Breast epithelium (tissue), 4 donors: ENCODE measurements around the gene RAB3GAP1. TPM values are rescaled to one million over a fixed set of nuclear protein-coding genes. Genes with fewer than 3 reads are reported as not detected.
"Not testable (repeated sequence)": the region's sequence is repeated elsewhere in the genome, so short reads cannot be mapped to it uniquely, and the experiment has no call there.

Experiments used
- DNase-seq, 2 donors: peaks; one replicate each; pipeline ENCODE4 v3.0.0-alpha.2; 2019; ENCODE audit warnings: low spot score in 2 of 2
- H3K27ac ChIP-seq, 2 donors: fragments of 200-600 bp; sonication (generic) in 1 of 2; one replicate each; pipeline ENCODE4 v1.5.1; 2016 to 2019; ENCODE audit warnings: mild to moderate bottlenecking in 1 of 2
- H3K27me3 ChIP-seq, 2 donors: fragments of 200-600 bp; sonication (generic) in 1 of 2; one replicate each; pipeline versions ENCODE4 v1.5.1 to v1.6.0; 2017 to 2019; ENCODE audit warnings: control low read depth in 1 of 2, mild to moderate bottlenecking in 1 of 2
- H3K36me3 ChIP-seq: fragments of 200-600 bp; one replicate; pipeline ENCODE4 v1.5.1; 2019
- H3K4me1 ChIP-seq, 2 donors: fragments of 200-600 bp; sonication (generic); one replicate each; pipeline ENCODE4 v1.5.1; 2016 to 2019; ENCODE audit warnings: control low read depth in 1 of 2
- H3K4me3 ChIP-seq, 3 donors: fragments of 200-600 bp; sonication (generic); 1 replicate in 2 of 3; 2 replicates in 1 of 3; pipeline ENCODE4 v1.5.1; 2016 to 2019; ENCODE audit warnings: mild to moderate bottlenecking in 3 of 3, moderate library complexity in 2 of 3
- H3K9me3 ChIP-seq, 2 donors: fragments of 200-600 bp; sonication (generic) in 1 of 2; one replicate each; pipeline ENCODE4 v1.5.1; 2016 to 2019; ENCODE audit warnings: control low read depth in 1 of 2
- CTCF ChIP-seq, 3 donors: fragments of 450-650 bp; IDR thresholded peaks; one replicate each; pipeline ENCODE4 v1.5.1; 2016 to 2017; ENCODE audit warnings: antibody characterized with exemption in 3 of 3, mild to moderate bottlenecking in 3 of 3, moderate library complexity in 3 of 3
- POLR2A ChIP-seq: fragments of 450-650 bp; IDR thresholded peaks from one replicate; pipeline ENCODE4 v1.6.1; 2016; ENCODE audit warnings: antibody characterized with exemption, mild to moderate bottlenecking, moderate library complexity
- POLR2AphosphoS5 ChIP-seq, 3 donors: sonication (generic); formaldehyde crosslinking; IDR thresholded peaks; one replicate each; pipeline ENCODE4 v1.6.1; 2017; ENCODE audit warnings: antibody characterized with exemption in 3 of 3
- intact Hi-C: fragments of 100-400 bp; cut with DNase I; formaldehyde crosslinking; loops from one replicate; pipeline ENCODE4 v1.15.1; 2023; ENCODE audit warnings: low total_unique reads
- total RNA-seq, 3 donors: library from RNA; depleted of rRNA; stranded (reverse); fragments of >200 nt; gene quantifications; one replicate each; pipeline ENCODE4 v1.1.0, GENCODE V29; 2016

RAB3GAP1 gene
- total RNA-seq, 3 donors from 2014 or later: 53.9 to 70.5 (median 54.1) TPM

GRCh38 chr2:135029481-135030134 lies 22.5 kb upstream of the RAB3GAP1 start:
- intact Hi-C loops: no loop called here
- TF ChIP-seq CTCF (IDR thresholded peaks at IDR 0.05) (no peak), POLR2A (no peak), POLR2AphosphoS5 (IDR thresholded peaks at IDR 0.05) (no peak)
- H3K9me3 ChIP-seq: no peaks in the 10 kb centered on the region
- DNase-seq: no peak
- no peak overlapping the region for H3K27ac ChIP-seq
- H3K4me1 ChIP-seq: no peaks in the 10 kb centered on the region
- no peaks in the 10 kb centered on the region for H3K36me3 ChIP-seq
- no peak overlapping the region for H3K4me3 ChIP-seq
- no peaks in the 10 kb centered on the region for H3K27me3 ChIP-seq

- Histone ChIP-seq H3K36me3 (no peaks in the 10 kb centered on the region), H3K4me3 (no peak overlapping the region), H3K27me3 (no peaks in the 10 kb centered on the region), H3K4me1 (no peaks in the 10 kb centered on the region), H3K27ac (no peak overlapping the region), H3K9me3 (no peaks in the 10 kb centered on the region)
- TF ChIP-seq POLR2AphosphoS5 (IDR thresholded peaks at IDR 0.05) (no peak), POLR2A (no peak)
- intact Hi-C loops: no loop called here
- DNase-seq: no peak
Measured at GRCh38 chr2:135030826-135031225, 21.3 kb upstream of the RAB3GAP1 start.

GRCh38 chr2:135033216-135033615 lies 18.9 kb upstream of the RAB3GAP1 start:
- not testable (repeated sequence) for H3K9me3 ChIP-seq, H3K36me3 ChIP-seq, DNase-seq

GRCh38 chr2:135037831-135038230 lies 14.3 kb upstream of the RAB3GAP1 start:
- peaks cover 0 to 4% of the 10 kb centered on the region in 2 donors for H3K27me3 ChIP-seq
- DNase-seq: no peak
- no peak overlapping the region for H3K4me3 ChIP-seq
- no peak for TF ChIP-seq POLR2A
- no peak for TF ChIP-seq POLR2AphosphoS5 (IDR thresholded peaks at IDR 0.05)
- no peak for TF ChIP-seq CTCF (IDR thresholded peaks at IDR 0.05)
- H3K36me3 ChIP-seq: no peaks in the 10 kb centered on the region
- no peak overlapping the region for H3K27ac ChIP-seq
- no peaks in the 10 kb centered on the region for H3K9me3 ChIP-seq
- intact Hi-C loops: no loop called here
- H3K4me1 ChIP-seq: no peaks in the 10 kb centered on the region

More at GRCh38 chr2:135033216-135033615, 18.9 kb upstream of the RAB3GAP1 start:
- H3K4me3 ChIP-seq, H3K27ac ChIP-seq, intact Hi-C loops, H3K27me3 ChIP-seq, H3K4me1 ChIP-seq: not testable (repeated sequence)

GRCh38 chr2:135043345-135043744 lies 8.7 kb upstream of the RAB3GAP1 start:
- no peak for TF ChIP-seq POLR2AphosphoS5 (IDR thresholded peaks at IDR 0.05)
- no peak for TF ChIP-seq CTCF (IDR thresholded peaks at IDR 0.05)
- no peak for TF ChIP-seq POLR2A
- Histone ChIP-seq H3K4me1 (no peaks in the 10 kb centered on the region), H3K27me3 (peaks cover 0 to 4% of the 10 kb centered on the region in 2 donors), H3K4me3 (no peak overlapping the region), H3K27ac (no peak overlapping the region), H3K36me3 (no peaks in the 10 kb centered on the region), H3K9me3 (no peaks in the 10 kb centered on the region)
- DNase-seq: no peak
- intact Hi-C loops: no loop called here

GRCh38 chr2:135047300-135047699 lies 4.8 kb upstream of the RAB3GAP1 start, which contains the start of gene MAP3K19:
Gene MAP3K19, minus strand, starts transcription at chr2:135047447. Its CDS starts 22,800 bp downstream, at chr2:135024647.
- H3K4me3 ChIP-seq: no peak within 1 kb of the TSS
- no peaks in the 10 kb centered on the region for H3K9me3 ChIP-seq
- intact Hi-C loops: no loop called here
- H3K4me1 ChIP-seq: no peaks in the 10 kb centered on the region
- no peaks in the 10 kb centered on the region for H3K36me3 ChIP-seq
- TF ChIP-seq POLR2A: no peak
- TF ChIP-seq CTCF (IDR thresholded peaks at IDR 0.05): no peak
- TF ChIP-seq POLR2AphosphoS5 (IDR thresholded peaks at IDR 0.05): no peak
- H3K27me3 ChIP-seq: no peaks in the 10 kb centered on the region
- DNase-seq: no peak
- no peak within 1 kb of the TSS for H3K27ac ChIP-seq
